Activated CD8-positive, alpha-beta memory T cell treated with anti-CD3 and anti-CD28 coated beads, Interleukin-2, amount 50 U/mL, for 48 hours (primary cell): Measurements from ENCODE around the gene FZD8.

Experiments used
- DNase-seq: peaks from one replicate; pipeline ENCODE4 v3.0.0-alpha.2; 2020

The FZD8 gene

DNA sequence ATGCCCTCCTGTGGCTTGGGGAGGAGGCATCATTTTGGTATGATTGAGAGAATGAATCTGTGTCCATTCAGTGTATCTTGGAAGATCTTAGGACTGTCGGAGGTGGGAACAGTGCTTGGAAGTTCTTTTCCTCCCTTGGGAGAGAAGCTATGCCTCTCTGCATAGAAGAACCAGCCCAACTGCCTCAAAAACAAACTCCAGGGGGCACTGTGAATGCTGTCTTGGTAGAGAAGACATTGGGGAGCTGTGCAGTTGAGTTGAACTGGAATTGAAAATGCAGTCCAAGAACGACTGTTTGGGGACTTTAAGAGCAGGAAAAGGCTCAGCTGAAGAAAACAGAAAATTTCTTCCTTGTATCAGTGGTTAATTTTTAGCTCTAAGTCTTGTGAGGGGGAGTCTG is 41.9 kb downstream of the FZD8 start:
- DNase-seq: no peak

DNA sequence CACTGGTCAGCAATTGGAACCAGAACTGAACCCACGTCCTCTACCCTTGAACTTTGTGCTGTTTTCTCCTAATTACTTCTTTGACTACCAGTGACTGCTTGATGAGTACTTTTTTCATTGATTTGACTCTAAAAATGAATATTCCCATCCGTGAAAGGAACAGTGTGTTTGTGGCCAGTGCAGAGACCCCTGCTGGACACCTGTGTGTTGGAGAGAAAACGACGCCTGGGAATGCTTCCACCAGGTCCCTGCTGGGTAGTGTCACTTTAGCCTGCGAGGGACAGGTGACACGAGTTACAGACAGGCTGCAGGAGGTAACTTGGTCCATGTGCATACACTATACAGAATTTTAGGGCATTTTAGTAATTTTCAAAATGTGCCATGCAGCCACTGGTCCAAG is 43.7 kb downstream of the FZD8 start:
- no peak for DNase-seq

DNA sequence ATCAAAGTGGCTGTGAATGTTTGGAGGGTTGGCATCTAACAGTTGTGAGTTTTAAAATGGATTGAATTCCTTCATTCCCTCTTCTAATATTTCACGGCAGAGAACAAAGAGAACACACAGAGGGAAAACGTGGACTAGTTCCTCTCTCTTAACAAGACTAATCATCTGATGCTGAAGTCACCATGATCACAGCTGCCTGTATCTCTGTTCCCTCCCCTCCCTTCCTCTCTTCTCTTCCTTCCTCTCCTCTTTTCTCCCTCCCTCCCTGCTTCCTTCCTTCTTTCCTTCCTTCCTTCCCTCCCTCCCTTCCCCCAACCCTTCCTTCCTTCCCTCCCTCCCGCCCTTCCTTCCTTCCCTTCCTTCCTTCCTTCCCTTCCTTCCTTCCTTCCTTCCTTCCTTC is 47.0 kb downstream of the FZD8 start:
- DNase-seq: no peak

DNA sequence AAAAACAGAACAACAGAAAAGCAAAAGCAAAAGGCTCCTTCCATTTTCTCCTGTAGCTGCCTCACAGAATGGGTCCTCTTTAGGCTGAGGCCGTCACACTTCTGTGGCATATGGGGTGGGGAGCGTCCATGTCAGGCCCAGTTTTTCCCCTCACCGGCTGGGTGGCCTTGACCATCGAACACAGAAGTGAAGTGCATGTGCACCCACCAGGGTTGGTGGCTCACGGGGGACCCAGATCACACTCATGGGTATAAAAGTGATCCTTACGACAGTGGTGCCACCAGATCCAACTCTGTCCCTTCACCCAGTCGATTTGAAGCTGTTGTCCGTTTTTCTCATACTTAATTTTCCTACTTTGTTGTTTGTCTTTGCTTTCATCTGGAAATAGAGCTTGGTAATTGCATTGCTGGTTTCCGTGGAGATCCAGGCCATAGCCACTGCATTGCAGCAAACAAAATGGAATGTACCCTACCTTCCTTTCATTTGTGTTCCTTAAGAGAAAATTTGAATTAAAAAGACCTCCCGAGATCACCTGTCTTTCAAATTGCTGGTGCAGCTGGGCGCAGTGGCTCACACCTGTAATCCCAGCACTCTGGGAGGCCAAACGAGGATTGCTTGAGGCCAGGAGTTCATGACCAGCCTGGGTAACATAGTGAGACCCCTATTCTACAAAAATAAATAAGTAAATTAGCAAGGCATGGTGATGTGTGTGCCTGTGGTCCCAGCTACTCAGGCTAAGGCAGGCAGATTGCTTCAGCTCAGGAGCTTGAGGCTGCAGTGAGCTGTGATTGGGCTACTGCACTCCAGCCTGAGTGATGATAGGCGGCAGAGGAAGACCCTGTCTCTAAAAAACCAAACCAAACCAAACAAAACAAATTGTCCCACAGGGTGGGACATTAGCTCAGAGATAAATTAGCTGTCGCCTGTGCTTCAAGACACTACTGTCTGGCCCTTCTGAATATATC is 47.7 kb downstream of the FZD8 start:
- DNase-seq: no peak

DNA sequence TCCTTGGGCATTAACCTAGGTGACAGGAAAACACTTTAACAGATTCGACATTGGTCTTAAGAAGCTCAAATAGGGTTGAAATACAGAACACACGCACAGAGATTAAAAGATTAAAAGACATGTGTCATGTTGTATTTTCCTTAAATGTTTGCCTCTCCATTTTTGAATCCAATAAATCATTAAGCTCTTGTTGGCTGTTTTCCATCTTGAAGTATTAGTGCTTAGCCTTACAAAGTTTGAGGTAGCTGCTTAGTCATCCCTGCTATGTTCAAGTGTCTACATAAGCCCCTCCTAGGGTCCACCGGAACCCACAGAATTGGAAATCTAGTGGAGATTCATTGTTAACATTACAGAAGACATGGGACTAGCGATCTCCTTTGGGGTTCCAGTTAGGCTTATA is 49.7 kb downstream of the FZD8 start:
- DNase-seq: no peak

DNA sequence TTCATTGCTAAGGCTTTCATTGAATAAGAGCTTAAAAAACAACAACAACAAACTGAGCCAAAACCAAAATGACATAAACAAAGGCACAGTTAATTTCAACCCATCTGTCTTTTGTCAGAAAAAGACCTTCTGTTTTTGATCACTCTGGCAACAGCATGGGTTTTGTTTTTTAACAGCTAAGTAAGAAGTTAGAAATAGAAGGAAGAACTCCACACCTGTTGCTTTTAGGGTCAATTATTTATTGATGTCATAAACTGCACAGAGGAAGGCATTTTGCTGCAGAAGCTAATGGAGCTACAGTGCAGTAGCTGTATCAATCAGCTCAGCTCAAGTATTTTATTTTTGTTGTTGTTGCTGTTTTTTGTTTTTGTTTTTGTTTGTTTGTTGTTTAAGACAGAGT is 53.3 kb downstream of the FZD8 start:
- no peak for DNase-seq
